Activated CD4-positive, alpha-beta T cell treated with anti-CD3 and anti-CD28 coated beads for 48 hours (primary cell): ENCODE results near the gene HIVEP3.
A peak's percentile ranks its signal among the peaks of the same experiment; 100 is the strongest.

Experiments used
- DNase-seq: peaks from one replicate; pipeline ENCODE4 v3.0.0-alpha.2; 2020

Gene HIVEP3

GRCh38 chr1:41523949-41524675 is 394.6 kb downstream of the HIVEP3 start:
- no peak for DNase-seq

DNA sequence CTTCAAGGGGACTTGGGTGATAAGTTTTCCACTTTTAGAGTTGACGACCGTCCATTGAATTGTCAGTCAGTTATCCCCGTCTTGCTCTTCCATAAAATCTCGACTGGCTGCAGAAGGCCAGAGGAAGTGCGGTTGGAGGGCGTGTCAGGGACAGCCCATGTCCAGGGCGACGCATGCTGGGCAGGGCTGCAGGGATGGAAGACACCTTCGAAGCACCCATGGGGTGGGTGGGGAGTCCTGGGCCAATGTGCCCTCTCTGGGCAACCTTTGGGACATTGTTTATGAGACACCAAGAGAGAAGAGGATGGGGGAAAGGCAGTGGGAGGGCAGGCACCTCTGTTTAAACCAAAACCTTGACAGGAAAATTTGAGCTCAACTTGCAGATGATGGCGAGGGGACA is 395.7 kb downstream of the HIVEP3 start:
- DNase-seq = no peak

- DNase-seq = no peak
Observed at GRCh38 chr1:41521766-41522165, 397.0 kb downstream of the HIVEP3 start.

DNA sequence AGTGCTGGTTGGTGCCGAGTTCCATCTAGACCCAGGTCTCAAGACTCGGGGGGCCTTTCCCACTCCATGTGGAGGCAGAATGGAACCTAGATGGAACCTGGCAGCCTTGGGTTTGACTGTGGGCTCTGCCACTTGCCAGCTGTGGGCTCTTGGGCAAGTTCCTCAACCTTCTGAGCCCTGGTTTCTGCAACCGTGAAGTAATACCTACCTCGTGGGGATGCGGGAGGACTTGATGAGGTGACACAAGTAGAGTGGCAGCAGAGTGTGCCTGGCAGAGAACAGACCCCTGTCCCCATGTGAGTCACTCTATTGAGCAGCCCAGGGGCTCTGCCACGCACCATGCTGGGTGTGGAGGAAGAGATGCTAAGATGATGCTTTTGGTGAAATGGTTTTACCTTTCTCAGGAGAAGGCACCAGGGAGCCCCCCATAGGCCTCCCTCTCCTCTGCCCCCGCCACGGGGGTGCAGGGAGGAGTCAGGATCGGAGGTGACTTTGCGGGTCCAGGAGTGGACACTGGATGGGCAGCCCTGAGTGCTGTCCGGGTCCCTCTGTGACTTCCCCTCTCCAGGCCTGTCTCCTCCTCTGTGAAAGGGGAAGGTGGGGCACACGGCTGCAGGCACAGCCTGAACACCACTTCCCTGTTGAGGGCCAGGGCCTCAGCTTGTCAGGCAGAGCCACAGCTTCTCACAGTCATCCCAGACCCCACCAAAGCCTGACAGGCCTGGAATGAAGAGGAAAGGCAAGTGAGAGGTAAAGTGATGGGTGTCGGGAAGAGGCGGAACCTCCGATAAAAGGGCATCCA is 397.6 kb downstream of the HIVEP3 start:
- no peak for DNase-seq

DNA sequence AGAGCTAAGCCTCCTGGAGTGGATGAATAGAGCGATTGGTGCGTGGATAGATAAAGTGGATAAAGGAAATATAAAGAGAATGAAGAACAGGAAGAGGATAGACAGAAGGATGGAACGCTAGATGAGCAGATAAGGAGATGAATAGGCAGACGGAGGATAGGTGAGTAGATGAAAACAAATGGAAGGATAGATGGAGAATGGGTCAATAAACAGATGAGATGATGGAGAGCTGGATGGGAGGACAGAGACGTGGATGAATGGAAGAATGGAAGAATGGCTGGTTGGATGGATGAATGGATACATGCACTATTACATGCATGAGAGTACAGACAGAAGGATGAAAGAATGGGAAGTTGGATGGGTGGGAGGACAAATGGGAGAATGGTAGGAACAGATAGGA is 399.1 kb downstream of the HIVEP3 start:
- no peak for DNase-seq

- DNase-seq = no peak
Observed at GRCh38 chr1:41518471-41518870, 400.3 kb downstream of the HIVEP3 start.

DNA sequence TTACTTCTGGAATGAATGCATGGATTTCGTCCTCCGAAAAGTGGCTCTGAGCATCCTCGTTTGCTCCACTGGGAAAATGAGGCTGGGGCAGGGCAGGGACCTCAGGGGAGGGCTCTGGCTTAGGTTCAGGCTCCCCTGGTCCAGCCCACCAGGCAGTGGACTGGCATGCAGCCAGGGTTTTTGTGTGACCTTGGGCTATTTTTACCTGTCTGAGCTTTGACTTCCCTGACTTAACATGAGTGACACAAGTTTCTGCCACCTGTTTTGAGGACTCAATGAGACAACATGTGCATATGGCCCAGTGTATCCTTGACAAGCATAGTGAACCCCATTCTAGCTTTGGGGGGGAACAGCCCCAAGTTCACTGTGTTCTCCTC is 401.7 kb downstream of the HIVEP3 start:
- no peak for DNase-seq

GRCh38 chr1:41516168-41517061 is 402.3 kb downstream of the HIVEP3 start:
- DNase-seq = peak; percentile 80

DNA sequence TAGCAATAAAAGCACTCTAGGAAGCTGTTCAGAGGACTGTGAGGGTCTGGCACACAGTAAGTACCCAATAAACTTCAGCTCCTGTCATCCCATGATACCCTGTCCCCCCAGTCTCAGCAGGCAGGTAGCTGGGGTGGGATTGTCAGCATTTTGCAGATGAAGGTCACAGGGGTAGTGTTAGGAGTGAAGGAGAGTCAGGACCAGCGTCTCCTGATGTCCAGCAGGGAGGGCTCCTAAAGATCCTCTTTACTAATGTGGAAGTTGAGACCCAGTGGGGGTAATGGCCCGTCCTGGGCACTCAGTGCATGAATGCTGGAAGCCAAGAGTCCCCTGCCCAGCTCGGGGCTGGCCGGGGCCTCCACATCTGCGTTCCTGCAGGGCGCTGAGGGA is 402.9 kb downstream of the HIVEP3 start:
- no peak for DNase-seq

DNA sequence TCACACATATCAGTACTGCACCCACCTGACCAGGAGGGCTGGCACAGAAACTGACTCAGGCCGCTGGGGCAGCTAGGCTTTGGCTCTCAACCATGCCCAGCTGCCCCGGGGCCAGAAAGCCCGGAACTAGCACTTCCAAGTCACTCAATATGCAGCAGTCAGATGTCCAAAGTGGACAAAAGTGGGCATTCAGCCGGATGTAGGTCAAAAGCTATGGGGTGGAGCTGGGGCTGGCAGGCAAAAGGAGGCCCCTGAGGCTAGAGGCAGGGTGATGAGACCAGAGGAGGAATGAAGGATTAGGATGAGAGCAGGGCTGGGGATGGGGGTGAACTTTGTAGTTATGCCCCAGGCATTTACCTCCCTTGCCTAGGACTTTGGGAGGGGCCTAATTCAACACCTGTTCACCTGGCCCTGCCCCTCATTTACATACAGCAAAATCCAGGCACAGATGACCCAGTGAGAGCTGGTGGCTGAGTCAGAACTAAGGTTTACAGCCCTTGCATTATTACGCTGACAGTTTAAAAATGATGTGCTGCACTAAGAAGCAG is 403.5 kb downstream of the HIVEP3 start:
- DNase-seq = no peak

GRCh38 chr1:41514381-41514780 is 404.3 kb downstream of the HIVEP3 start:
- no peak for DNase-seq

DNA sequence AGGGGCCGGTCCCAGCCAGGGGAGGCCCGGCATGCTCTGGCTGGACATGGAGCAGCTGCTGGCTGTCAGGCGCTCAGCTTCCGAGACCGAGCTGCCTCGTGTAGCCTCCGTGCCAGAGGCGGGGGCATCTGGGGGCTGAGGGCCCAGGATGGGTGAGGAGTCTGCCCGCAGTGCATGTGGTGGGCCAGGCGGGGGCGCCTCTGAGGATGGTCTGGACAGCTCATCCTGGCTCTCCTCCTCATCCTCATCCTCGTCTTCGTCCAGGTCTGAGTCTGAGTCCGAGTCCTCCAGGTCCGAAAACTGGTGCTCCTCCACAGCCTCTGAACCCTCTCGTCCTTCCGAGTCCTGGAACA is 405.4 kb downstream of the HIVEP3 start:
- DNase-seq = peak; percentile 53

- DNase-seq = no peak
Observed at GRCh38 chr1:41512701-41513382, 405.9 kb downstream of the HIVEP3 start.

- no peak for DNase-seq
Observed at GRCh38 chr1:41511239-41511540, 407.5 kb downstream of the HIVEP3 start.

- no peak for DNase-seq
Observed at GRCh38 chr1:41510531-41511238, 408.0 kb downstream of the HIVEP3 start.

- DNase-seq = no peak
Observed at GRCh38 chr1:41509270-41509671, 409.5 kb downstream of the HIVEP3 start.

- DNase-seq = no peak
Observed at GRCh38 chr1:41508290-41508689, 410.4 kb downstream of the HIVEP3 start.

DNA sequence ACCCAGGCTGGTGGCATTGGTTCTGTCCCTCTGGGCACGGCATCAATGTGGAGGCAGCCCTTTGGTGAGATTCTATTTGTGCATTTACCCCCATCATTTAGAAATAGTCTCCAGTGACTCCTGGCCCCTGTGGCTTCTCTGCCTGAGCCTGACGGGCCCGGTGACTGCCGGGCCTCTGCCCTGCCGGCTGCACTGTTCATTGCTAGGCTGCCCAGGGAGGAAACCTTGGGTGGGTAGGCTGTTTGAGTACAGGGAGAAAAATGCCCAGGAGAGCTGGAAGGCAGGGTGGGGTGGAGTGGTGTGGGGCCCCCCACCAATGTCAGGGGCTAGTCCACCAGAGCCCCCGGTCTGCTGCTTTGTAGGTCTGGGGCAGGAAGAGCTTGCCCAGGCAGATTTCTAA is 410.9 kb downstream of the HIVEP3 start:
- DNase-seq = no peak

- no peak for DNase-seq
Observed at GRCh38 chr1:41507110-41507720, 411.5 kb downstream of the HIVEP3 start.

DNA sequence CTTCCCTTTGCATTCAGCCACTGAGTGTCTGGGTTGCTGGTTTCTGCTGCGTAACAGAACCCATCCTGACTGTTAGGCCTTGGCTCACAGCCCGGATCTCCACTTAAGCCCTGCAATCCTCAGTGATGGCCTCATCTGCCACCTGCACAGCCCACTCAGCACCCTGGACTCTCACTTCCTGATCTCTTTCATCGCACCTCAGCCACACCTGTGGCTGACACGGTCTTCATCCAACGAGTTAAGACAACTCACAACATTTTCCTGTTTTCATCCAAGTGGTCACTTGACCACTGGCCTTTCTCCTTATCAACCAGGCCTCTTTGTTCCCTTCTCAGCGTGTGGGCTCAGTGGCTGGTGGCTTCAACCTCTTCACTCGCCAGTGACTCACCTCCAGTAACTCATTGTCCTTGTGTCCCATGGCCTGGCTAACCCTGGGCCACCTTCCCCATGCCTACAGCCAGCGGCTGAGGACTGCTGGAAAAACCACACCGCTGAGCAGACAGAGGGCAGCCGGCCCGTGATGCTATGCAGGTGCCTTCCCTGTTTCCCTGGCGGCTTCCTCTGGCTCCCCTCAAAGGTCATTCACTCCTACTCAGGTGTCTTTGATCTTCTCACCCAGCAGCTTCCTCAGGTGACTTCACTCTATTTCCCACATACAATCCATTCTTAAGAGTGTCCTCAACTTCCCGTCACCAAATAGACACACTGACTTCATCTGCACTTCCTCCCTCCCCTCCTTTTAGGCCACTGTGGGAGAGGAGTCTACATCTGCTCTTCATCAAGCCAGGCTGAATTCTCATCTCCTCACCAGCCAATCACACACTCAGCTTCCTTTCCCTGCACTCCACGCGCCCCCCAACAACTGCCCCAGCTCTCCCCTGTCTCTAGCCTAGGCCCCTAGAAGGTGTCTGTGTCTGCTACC is 414.3 kb downstream of the HIVEP3 start:
- DNase-seq = no peak
